Activated B cell treated with CpG ODN at 0.5 μM for 24 hours (primary cell): ENCODE data around the gene ITGB2. TPM values are rescaled to one million over a fixed set of nuclear protein-coding genes. Genes with fewer than 3 reads are reported as not detected.

Experiments used
- ATAC-seq: fragments of 200-7000 bp; cut with Tn5 transposase; one replicate; pipeline ENCODE4 v1.10.0; 2021; ENCODE audit warnings: low read depth, mild to moderate bottlenecking, moderate library complexity
- CTCF ChIA-PET: fragments of 350-600 bp; sonication (Branson Sonifier 250); formaldehyde crosslinking; loops from one replicate; lab custom pipeline; 2021; ENCODE audit warnings: antibody characterized with exemption; lab: Charles Lee
- POLR2A ChIA-PET: fragments of 350-600 bp; sonication (Branson Sonifier 250); formaldehyde crosslinking; loops from one replicate; lab custom pipeline; 2021; ENCODE audit warnings: antibody characterized with exemption; lab: Charles Lee
- DNase-seq: peaks from one replicate; pipeline ENCODE4 v3.0.0; 2022
- H3K27ac Mint-ChIP-seq: one replicate; pipeline ENCODE4 v1.8.0; 2020; ENCODE audit warnings: mixed read lengths
- H3K27me3 Mint-ChIP-seq: one replicate; pipeline ENCODE4 v1.8.0; 2021; ENCODE audit warnings: mixed read lengths
- H3K36me3 Mint-ChIP-seq: one replicate; pipeline ENCODE4 v1.8.0; 2021; ENCODE audit warnings: low read depth, mixed read lengths
- H3K4me1 Mint-ChIP-seq: one replicate; pipeline ENCODE4 v1.8.0; 2021; ENCODE audit warnings: mixed read lengths
- H3K4me3 Mint-ChIP-seq: one replicate; pipeline ENCODE4 v1.8.0; 2020; ENCODE audit warnings: mild to moderate bottlenecking, mixed read lengths
- H3K9me3 Mint-ChIP-seq: one replicate; pipeline ENCODE4 v1.8.0; 2020; ENCODE audit warnings: mixed read lengths
- CTCF ChIP-seq: fragments of 200-600 bp; IDR thresholded peaks from one replicate; pipeline ENCODE4 v1.8.0; 2022; ENCODE audit warnings: antibody characterized with exemption, mild to moderate bottlenecking
- intact Hi-C: fragments of 100-400 bp; cut with micrococcal nuclease; formaldehyde crosslinking; loops from one replicate; pipeline ENCODE4 v1.15.1; 2024
- total RNA-seq: library from RNA; stranded (reverse); gene quantifications from 2 replicates; pipeline ENCODE4 v1.2.3, GENCODE V29; 2022

Gene ITGB2
- total RNA-seq, 1 donor from 2014 or later, result 124 TPM

- POLR2A ChIA-PET, result interaction anchor here (0.6 to 7.6 kb wide), 18 partner anchors 8 to 1027 kb away, joined by 3 to 84 read pairs (median 10); partner anchors contain the start of genes ITGB2, PTTG1IP, SLX9 and SUMO3
- no peaks in the 10 kb centered on the region for H3K27me3 Mint-ChIP-seq
- H3K9me3 Mint-ChIP-seq, result no peaks in the 10 kb centered on the region
- ATAC-seq, result peak; percentile 61
- CTCF ChIA-PET, result interaction anchor here (1.0 to 3.6 kb wide), 3 partner anchors 14 to 35 kb away, joined by 3 to 13 read pairs (median 3); no protein-coding TSS in a partner anchor
- H3K4me3 Mint-ChIP-seq, result peak overlapping the region; percentile 79
- peak overlapping the region; percentile 93 for H3K27ac Mint-ChIP-seq
- H3K36me3 Mint-ChIP-seq, result no peaks in the 10 kb centered on the region
- H3K4me1 Mint-ChIP-seq, result peaks cover 86% of the 10 kb centered on the region
- TF ChIP-seq CTCF, result no peak
- intact Hi-C loops, result loop anchor here (1.0 to 10.0 kb wide), 5 partner anchors 14 to 593 kb away; partner anchors contain the start of genes CFAP410 and PTTG1IP
- DNase-seq, result peak; percentile 57
Measured at GRCh38 chr21:44927587-44928461, 7.1 kb upstream of the ITGB2 start.

GRCh38 chr21:44927259-44927586 lies 6.5 kb upstream of the ITGB2 start:
- Mint-ChIP-seq H3K4me3 (peak overlapping the region; percentile 79), H3K27me3 (no peaks in the 10 kb centered on the region), H3K9me3 (no peaks in the 10 kb centered on the region), H3K27ac (peak overlapping the region; percentile 93), H3K4me1 (peaks cover 92% of the 10 kb centered on the region), H3K36me3 (no peaks in the 10 kb centered on the region)
- DNase-seq (no peak), ATAC-seq (no peak)
- no peak for TF ChIP-seq CTCF
- POLR2A ChIA-PET, result interaction anchor here (0.6 to 7.6 kb wide), 18 partner anchors 7 to 1026 kb away, joined by 3 to 84 read pairs (median 10); partner anchors contain the start of genes ITGB2, PTTG1IP, SLX9 and SUMO3
- CTCF ChIA-PET, result interaction anchor here (1.0 to 3.6 kb wide), 3 partner anchors 13 to 34 kb away, joined by 3 to 13 read pairs (median 3); no protein-coding TSS in a partner anchor
- intact Hi-C loops, result loop anchor here (1.0 to 10.0 kb wide), 5 partner anchors 13 to 592 kb away; partner anchors contain the start of genes CFAP410 and PTTG1IP

GRCh38 chr21:44926331-44927101 lies 5.8 kb upstream of the ITGB2 start:
- Mint-ChIP-seq H3K27me3 (no peaks in the 10 kb centered on the region), H3K27ac (peak overlapping the region; percentile 93), H3K36me3 (no peaks in the 10 kb centered on the region), H3K9me3 (no peaks in the 10 kb centered on the region), H3K4me1 (peaks cover 96% of the 10 kb centered on the region), H3K4me3 (peak overlapping the region; percentile 79)
- intact Hi-C loops, result loop anchor here (1.0 to 10.0 kb wide), 5 partner anchors 12 to 592 kb away; partner anchors contain the start of genes CFAP410 and PTTG1IP
- no peak for TF ChIP-seq CTCF
- DNase-seq (no peak), ATAC-seq (no peak)
- ChIA-PET CTCF (interaction anchor here (1.0 to 3.6 kb wide), 3 partner anchors 12 to 34 kb away, joined by 3 to 13 read pairs (median 3); no protein-coding TSS in a partner anchor), POLR2A (interaction anchor here (0.8 to 7.6 kb wide), 11 partner anchors 9 to 568 kb away, joined by 3 to 84 read pairs (median 14); partner anchors contain the start of genes PTTG1IP and UBE2G2)

GRCh38 chr21:44925378-44925755 lies 4.7 kb upstream of the ITGB2 start:
- Mint-ChIP-seq H3K27me3 (no peaks in the 10 kb centered on the region), H3K36me3 (peaks cover 5% of the 10 kb centered on the region), H3K27ac (peak overlapping the region; percentile 83), H3K4me1 (peaks cover 94% of the 10 kb centered on the region), H3K9me3 (no peaks in the 10 kb centered on the region), H3K4me3 (peak overlapping the region; percentile 60)
- POLR2A ChIA-PET, result interaction anchor here (0.7 to 1.5 kb wide), 5 partner anchors 11 to 843 kb away, joined by 4 to 5 read pairs (median 4); partner anchors contain the start of genes PTTG1IP and SUMO3
- TF ChIP-seq CTCF, result no peak
- DNase-seq, result no peak
- CTCF ChIA-PET, result interaction anchor here (1.1 kb wide), 1 partner anchor 11 kb away, joined by 3 read pairs; no protein-coding TSS in a partner anchor
- intact Hi-C loops, result loop anchor here (10.0 kb wide), 1 partner anchor 591 kb away; the partner anchor contains the start of gene CFAP410
- no peak for ATAC-seq
